Left renal pelvis (tissue), 4 donors: Measurements from ENCODE around the gene SIDT2. TPM values are rescaled to one million over a fixed set of nuclear protein-coding genes. Genes with fewer than 3 reads are reported as not detected.

Source experiments
- DNase-seq, 4 donors: peaks; one replicate each; pipeline ENCODE4 v3.0.0-alpha.2; 2013; ENCODE audit warnings: low read depth in 4 of 4, low spot score in 3 of 4
- polyA plus RNA-seq, 4 donors: library from polyadenylated mRNA; unstranded; fragments of 120-200 nt; gene quantifications; one replicate each; pipeline ENCODE4 v1.2.1, GENCODE V29; 2013; ENCODE audit not compliant: insufficient read length in 4 of 4

The SIDT2 gene
- polyA plus RNA-seq, 4 donors, result 38.0 to 47.9 (median 44.5) TPM

DNA sequence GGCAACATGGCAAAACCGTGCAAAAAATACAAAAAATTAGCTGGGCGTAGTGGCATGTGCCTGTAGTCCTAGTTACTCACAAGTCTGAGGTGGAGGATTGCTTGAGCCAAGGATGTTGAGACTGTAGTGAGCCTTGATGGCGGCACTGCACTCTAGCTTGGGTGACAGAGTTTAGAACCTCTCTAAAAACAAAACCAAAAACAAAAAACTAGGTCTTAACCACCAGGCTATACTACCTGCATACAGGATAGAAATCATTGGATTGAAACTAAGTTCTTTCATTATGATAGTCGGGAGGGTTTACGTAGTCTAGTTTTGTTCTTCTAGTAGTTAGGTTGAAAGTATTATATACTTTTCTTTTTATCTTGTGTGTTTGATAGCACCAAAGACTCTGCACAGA lies 59.7 kb downstream of the SIDT2 start:
- no peak for DNase-seq

DNA sequence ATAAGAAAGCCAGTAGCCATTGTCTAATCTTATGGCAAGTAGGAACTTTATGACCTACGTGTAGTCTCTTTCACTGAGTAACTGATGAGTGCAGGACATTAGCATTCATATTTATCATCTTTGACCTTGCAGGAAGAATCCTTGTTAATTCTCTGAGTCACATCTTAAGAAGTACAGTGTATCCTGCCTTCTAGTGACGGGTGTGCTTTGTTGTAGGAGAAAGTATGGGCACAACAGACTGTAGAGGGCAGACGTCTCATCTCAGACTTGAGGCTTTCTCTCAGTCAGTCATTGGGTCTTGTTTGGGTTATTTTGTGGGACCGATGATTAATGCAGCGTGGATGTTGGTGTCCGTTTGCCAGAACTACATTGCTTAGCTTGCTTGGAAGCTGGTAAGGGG lies 60.8 kb downstream of the SIDT2 start:
- no peak for DNase-seq

Other genes with a start within 250 kb of the SIDT2 start
- 10 to 100 TPM; 23.0 to 44.9 (median 33.6) TPM for gene SIK3, start 80.3 kb upstream of the SIDT2 start, polyA plus RNA-seq
- 10 to 100 TPM; 73.3 to 79.9 (median 75.1) TPM for gene PAFAH1B2, start 34.5 kb upstream of the SIDT2 start, polyA plus RNA-seq
- 100 to 1,000 TPM; 130 to 307 (median 140) TPM for gene TAGLN, start 20.6 kb downstream of the SIDT2 start, polyA plus RNA-seq
- gene PCSK7, start 53.3 kb downstream of the SIDT2 start, polyA plus RNA-seq, result 10 to 100 TPM; 18.7 to 36.1 (median 21.4) TPM
- 10 to 100 TPM; 23.4 to 34.8 (median 31.5) TPM for gene RNF214, start 53.9 kb downstream of the SIDT2 start, polyA plus RNA-seq
- 10 to 100 TPM; 16.1 to 24.6 (median 19.7) TPM for gene BACE1-AS, start 112.6 kb downstream of the SIDT2 start, polyA plus RNA-seq
- gene BACE1, start 137.5 kb downstream of the SIDT2 start, polyA plus RNA-seq, result 10 to 100 TPM; 58.7 to 76.5 (median 64.4) TPM
- 10 to 100 TPM; 22.7 to 43.0 (median 27.0) TPM for gene CEP164, start 149.1 kb downstream of the SIDT2 start, polyA plus RNA-seq